Limb (tissue), 2 donors: ENCODE results near the gene SPECC1.
"Not testable (repeated sequence)": the region's sequence is repeated elsewhere in the genome, so short reads cannot be mapped to it uniquely, and the experiment has no call there.

Experiments used
- DNase-seq, 2 donors: peaks; one replicate each; pipeline ENCODE4 v3.0.0-alpha.2; 2016; ENCODE audit errors: extremely low spot score in 2 of 2

SPECC1 gene

GRCh38 chr17:20306924-20307323 is 297.8 kb downstream of the SPECC1 start:
- DNase-seq = no peak

DNA sequence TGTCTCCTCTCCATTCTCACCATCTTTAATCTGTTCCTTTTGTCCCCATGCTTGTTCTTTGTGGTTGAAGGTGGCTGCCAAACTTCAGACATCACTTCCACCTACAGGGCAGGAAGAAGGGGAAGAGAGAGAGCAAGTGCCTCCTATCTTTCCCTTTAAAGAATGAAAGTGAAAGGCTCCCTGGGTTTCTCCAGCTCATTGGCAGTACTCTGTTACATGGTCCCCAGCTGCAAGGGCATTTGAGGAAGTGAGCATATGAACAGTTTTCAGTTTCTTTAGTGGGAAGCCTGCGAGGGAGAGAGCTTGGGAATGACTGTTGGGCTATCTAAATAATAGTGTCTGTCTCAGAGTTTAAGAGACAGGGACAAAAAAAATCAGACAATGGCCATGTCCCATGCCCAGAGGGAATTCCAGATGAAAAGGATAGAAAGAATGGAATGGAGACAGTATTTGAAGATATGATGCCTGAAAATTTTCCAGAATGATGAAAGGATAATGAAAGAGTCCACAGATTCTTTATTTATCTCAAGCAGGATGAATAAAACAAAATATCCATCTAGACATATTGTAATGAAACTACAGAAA is 298.3 kb downstream of the SPECC1 start:
- no peak for DNase-seq

DNA sequence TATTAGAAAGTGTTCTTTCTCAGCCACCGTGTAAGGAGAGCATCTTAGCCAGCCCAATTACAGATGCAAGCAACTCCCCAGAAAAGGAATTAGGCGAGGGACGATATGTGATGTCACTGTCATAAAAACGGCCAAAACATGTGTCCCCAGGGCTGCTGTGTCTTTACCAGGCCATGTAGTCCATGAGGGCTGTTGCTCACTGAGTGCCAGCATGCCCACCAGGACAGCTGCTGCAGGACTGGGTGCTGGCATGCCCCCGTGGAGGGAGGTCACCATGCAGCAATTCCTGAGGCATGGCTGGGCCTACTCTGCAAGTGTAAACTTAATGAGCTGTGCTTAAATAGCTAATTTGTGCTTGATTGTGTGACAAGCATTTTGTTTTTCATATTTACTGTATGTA is 301.3 kb downstream of the SPECC1 start:
- DNase-seq = no peak

GRCh38 chr17:20313306-20313705 is 304.1 kb downstream of the SPECC1 start:
- DNase-seq = no peak

DNA sequence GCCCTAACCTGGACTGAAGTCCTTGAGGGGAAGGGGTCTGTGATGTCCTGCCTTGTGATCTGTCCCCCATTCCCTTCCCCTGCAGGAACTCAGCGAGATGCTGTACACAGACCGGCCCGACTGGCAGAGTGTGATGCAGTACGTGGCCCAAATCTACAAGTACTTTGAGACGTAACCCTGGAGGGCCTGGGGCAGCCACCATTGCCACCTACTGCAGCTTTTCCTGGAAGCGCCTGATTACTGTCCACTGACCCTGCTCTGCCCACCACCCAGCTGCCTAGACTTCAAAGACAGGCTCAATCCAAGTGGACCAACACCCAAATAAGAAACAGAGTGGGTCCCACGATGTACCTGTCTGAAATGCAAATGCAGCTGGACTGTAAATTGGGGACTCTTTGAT is 304.7 kb downstream of the SPECC1 start:
- no peak for DNase-seq

- no peak for DNase-seq
Observed at GRCh38 chr17:20314834-20315233, 305.7 kb downstream of the SPECC1 start.

DNA sequence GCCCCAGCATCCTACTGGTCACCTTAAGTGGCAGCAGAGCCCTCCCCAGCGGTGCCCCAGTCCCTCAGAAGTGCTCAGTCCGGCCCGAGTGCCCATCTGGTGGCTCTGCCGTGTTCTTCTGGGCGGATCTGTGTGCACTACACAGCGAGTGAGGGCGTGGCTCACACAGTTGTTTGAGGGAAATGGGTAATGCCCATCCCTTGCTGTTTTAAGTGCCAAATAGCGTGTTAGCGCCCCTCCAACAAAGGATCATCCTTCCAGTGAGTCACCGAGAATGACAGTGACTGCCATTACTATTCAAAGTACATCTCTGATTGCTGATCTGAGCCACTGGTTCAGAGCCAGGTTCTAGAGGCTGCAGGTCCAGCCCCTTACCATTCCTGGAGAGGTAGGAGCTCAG is 306.2 kb downstream of the SPECC1 start:
- DNase-seq = no peak

GRCh38 chr17:20315821-20316220 is 306.7 kb downstream of the SPECC1 start:
- peak in 1 of 2 donors; percentile 33 for DNase-seq

DNA sequence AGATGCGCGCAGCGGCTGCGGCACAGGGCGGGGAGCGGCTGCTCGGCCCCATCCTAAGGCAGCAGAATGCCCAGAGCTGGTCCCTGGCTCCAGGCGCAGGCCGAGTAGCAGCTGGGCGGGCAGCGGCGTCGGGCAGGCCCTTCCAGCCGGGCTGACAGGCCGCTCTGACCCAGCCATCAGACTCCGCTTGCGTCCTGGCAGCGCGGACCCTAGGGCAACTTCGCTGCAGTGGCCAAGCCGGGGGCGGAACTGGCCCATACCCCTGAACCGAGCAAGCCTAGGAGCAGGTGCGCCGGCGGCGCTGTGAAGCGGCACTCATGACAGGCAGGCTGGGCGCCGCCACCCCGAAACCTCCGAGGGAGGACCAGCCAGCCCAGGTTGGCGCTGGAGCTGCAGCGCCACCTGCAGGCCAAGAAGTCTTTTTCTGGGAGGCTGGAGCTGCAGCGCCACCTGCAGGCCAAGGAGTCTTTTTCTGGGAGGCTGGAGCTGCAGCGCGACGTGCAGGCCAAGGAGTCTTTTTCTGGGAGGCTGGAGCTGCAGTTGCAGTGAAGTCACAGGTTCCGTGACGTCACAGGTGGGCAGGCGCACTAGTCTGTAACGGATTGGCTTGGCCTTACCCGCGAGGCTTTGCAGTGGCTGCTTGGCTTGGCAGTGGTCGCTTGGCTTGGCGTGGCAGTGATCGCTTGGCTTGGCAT is 311.5 kb downstream of the SPECC1 start:
- peak; percentile 41 to 79 for DNase-seq

DNA sequence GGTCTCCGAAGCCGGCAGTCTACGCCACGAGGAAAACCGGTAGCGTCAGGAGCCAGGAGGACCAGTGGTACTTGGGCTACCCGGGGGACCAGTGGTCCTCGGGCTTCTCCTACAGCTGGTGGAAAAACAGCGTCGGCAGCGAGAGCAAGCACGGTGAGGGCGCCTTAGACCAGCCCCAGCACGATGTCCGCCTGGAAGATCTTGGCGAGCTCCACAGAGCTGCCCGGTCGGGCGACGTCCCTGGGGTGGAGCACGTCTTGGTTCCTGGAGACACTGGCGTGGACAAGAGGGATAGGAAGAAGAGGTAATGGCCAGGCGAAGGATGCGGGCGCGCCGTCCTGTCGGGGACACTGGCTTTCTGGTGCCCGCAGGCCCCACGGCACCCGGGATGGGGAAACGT is 312.2 kb downstream of the SPECC1 start:
- DNase-seq = not testable (repeated sequence)

DNA sequence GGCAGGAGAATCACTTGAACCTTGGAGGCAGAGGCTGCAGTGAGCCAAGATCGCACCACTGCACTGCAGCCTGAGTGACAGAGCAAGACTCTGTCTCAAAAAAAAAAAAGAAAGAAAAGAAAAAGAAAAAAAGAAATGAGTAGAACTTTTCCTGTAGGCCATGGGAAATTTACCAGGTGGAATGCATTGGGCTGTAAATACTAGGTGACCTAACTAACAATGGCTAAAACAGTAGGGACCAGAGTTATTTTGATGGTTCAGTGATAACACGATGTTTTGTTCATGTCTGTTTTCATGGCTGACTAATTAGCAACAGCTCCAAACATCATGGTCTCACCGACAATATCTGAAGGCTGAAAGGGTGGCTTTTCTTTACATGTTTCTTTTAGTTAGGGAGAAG is 318.6 kb downstream of the SPECC1 start:
- DNase-seq = not testable (repeated sequence)

GRCh38 chr17:20351405-20351804 is 342.2 kb downstream of the SPECC1 start:
- DNase-seq = not testable (repeated sequence)

DNA sequence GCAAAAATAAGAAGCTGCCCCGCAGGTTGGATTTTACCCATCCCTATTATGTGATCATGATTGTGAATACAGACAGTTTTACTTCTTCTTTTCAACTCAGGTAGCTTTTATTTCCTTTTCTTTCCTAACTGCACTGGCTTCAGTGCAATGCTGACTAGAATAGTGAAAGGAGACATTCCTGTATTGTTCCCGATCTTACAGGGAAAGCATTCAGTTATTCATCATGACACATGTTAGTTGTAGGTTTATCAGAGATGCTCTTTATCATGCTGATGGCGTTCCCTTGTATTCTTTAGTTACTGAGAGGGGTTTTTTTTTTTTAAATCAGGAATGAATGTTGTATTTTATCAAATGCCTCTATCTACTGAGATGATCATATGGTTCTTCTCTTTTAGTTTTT is 343.4 kb downstream of the SPECC1 start:
- DNase-seq = not testable (repeated sequence)

GRCh38 chr17:20363846-20364245 is 354.7 kb downstream of the SPECC1 start:
- DNase-seq = not testable (repeated sequence)
